Measurements from ENCODE around the gene GEMIN5.

GRCh38 chr5:154895606-154896561 lies 42.1 kb downstream of the GEMIN5 start:
- TF ChIP-seq CTCF (conservative IDR thresholded peaks at IDR 0.05 in 1 of 2, IDR thresholded peaks at IDR 0.05 in 1 of 2; ENCODE audit: extremely low read depth in 1 of 2, insufficient read depth in 1 of 2, low read depth in 1 of 2, low read length in 2 of 2) = no peak
- TF ChIP-seq EZH2 (IDR thresholded peaks at IDR 0.05; ENCODE audit: borderline replicate concordance, low read length) = no peak
